ENCODE data around the gene KDM4F.

Gene KDM4F

DNA sequence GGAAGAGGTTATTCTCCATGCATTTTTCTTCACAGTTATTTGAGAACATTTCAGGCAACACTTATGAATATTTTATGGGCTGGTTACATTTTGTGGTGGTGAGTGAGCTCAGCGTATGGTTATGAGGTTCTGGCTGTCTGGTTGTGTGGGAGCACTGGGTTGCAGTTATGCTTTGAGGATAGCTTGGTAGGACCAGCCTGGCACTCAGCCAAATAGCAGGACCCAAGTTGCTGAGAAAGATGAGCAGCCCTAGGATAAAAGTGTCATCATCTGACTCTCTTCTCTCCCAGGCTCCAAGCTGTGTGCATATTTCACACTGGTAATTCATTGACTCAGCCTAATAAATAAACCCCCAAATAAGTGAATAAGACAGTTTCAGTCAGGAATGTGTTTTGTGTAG lies 9.4 kb downstream of the KDM4F start:
- in situ Hi-C loops (cut with HindIII; ENCODE audit: low sequenced_read_pairs) = no loop called here
- H3K4me3 ChIP-seq (ENCODE audit: low read depth, low read length) = no peak overlapping the region
- TF ChIP-seq, protein P1, sequence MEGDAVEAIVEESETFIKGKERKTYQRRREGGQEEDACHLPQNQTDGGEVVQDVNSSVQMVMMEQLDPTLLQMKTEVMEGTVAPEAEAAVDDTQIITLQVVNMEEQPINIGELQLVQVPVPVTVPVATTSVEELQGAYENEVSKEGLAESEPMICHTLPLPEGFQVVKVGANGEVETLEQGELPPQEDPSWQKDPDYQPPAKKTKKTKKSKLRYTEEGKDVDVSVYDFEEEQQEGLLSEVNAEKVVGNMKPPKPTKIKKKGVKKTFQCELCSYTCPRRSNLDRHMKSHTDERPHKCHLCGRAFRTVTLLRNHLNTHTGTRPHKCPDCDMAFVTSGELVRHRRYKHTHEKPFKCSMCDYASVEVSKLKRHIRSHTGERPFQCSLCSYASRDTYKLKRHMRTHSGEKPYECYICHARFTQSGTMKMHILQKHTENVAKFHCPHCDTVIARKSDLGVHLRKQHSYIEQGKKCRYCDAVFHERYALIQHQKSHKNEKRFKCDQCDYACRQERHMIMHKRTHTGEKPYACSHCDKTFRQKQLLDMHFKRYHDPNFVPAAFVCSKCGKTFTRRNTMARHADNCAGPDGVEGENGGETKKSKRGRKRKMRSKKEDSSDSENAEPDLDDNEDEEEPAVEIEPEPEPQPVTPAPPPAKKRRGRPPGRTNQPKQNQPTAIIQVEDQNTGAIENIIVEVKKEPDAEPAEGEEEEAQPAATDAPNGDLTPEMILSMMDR (IDR thresholded peaks at IDR 0.05; ENCODE audit: low read depth, low read length) = no peak
- no peak for DNase-seq (ENCODE audit: low read depth, low spot score)

DNA sequence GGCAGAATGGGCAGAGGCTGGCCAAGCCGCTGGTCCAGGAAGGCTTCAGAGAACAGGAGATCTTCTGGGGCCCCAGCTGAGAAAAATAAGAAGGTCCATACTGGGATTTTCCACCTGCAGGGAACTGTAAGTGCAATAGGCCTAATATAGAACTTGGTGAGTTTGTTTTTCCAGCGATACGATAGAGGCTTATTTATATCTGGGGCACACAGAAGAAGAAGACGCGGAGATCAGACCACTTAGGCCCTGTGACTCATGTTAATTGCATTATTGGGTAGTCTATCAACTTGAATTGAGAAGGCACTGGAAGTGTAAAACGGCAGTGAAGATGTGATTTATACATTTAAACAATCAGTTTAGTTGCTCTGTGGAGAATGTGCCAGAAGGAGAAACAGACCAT lies 9.8 kb downstream of the KDM4F start:
- DNase-seq (ENCODE audit: low read depth, low spot score) = no peak
- in situ Hi-C loops (cut with HindIII; ENCODE audit: low sequenced_read_pairs) = no loop called here
- TF ChIP-seq, protein P1 (IDR thresholded peaks at IDR 0.05; ENCODE audit: low read depth, low read length) = no peak
- no peak overlapping the region for H3K4me3 ChIP-seq (ENCODE audit: low read depth, low read length)

GRCh38 chr11:95065336-95065735 lies 16.1 kb downstream of the KDM4F start:
- in situ Hi-C loops (cut with HindIII; ENCODE audit: low sequenced_read_pairs) = loop anchor here (10.0 kb wide), 1 partner anchor 649 kb away; no protein-coding TSS in a partner anchor
- TF ChIP-seq, protein P1 (IDR thresholded peaks at IDR 0.05; ENCODE audit: low read depth, low read length) = no peak
- no peak for DNase-seq (ENCODE audit: low read depth, low spot score)
- no peak overlapping the region for H3K4me3 ChIP-seq (ENCODE audit: low read depth, low read length)

- H3K4me3 ChIP-seq (ENCODE audit: low read depth, low read length) = peak within 1 kb of the TSS; percentile 90
- DNase-seq (ENCODE audit: low read depth, low spot score) = no peak
- in situ Hi-C loops (cut with HindIII; ENCODE audit: low sequenced_read_pairs) = loop anchor here (10.0 kb wide), 1 partner anchor 648 kb away; no protein-coding TSS in a partner anchor
- TF ChIP-seq, protein P1 (IDR thresholded peaks at IDR 0.05; ENCODE audit: low read depth, low read length) = no peak
Measured at GRCh38 chr11:95066716-95067038, 17.5 kb downstream of the KDM4F start, which contains the start of gene SRSF8. TSS of gene SRSF8 (plus strand) at chr11:95066919. CDS start at chr11:95067227, 308 bp downstream.

GRCh38 chr11:95067039-95067840 lies 18.0 kb downstream of the KDM4F start:
- H3K4me3 ChIP-seq (ENCODE audit: low read depth, low read length) = peak overlapping the region; percentile 90
- in situ Hi-C loops (cut with HindIII; ENCODE audit: low sequenced_read_pairs) = loop anchor here (10.0 kb wide), 1 partner anchor 648 kb away; no protein-coding TSS in a partner anchor
- TF ChIP-seq, protein P1 (IDR thresholded peaks at IDR 0.05; ENCODE audit: low read depth, low read length) = peak; percentile 55
- DNase-seq (ENCODE audit: low read depth, low spot score) = peak; percentile 77

DNA sequence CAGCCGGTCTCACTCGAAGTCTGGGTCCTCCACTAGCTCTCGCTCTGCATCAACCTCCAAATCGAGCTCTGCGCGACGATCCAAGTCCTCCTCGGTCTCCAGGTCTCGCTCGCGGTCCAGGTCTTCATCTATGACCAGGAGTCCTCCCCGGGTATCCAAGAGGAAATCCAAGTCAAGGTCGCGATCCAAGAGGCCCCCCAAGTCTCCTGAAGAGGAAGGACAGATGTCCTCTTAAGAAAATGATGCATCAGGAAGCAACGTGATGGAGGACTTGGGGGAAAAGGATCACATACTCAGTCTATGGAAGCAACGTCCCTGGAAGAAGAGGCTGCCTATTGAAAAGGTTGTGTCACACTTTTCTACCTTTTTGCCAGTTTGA lies 18.6 kb downstream of the KDM4F start:
- DNase-seq (ENCODE audit: low read depth, low spot score) = no peak
- peak overlapping the region; percentile 90 for H3K4me3 ChIP-seq (ENCODE audit: low read depth, low read length)
- TF ChIP-seq, protein P1 (IDR thresholded peaks at IDR 0.05; ENCODE audit: low read depth, low read length) = no peak
- in situ Hi-C loops (cut with HindIII; ENCODE audit: low sequenced_read_pairs) = loop anchor here (10.0 kb wide), 1 partner anchor 647 kb away; no protein-coding TSS in a partner anchor

Measured in astrocyte of the spinal cord (primary cell).